ENCODE measurements around the gene ACKR4. TPM values are rescaled to one million over a fixed set of nuclear protein-coding genes. Genes with fewer than 3 reads are reported as not detected.
"Not testable (repeated sequence)": the region's sequence is repeated elsewhere in the genome, so short reads cannot be mapped to it uniquely, and the experiment has no call there.

The ACKR4 gene
- total RNA-seq, 1 donor from 2014 or later, result 0.58 TPM

DNA sequence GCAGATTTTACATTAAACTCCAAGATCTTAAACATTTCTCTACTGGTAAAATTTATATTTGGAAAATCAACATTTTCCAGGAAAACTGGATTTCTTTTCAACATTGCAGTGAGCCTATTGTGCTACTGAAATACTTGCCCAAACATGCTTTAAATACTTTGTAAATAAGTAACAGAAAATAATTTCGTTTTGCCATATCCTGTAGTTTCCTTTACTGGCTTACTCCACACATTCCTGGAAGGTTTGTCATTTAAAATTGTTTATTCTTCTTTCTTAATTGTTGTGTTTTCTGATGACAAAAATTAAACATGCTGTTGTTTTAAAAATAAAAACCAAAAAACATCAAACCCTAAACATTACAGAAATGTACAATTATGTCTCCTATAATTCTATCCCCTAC is 40.5 kb downstream of the ACKR4 start:
- no peak overlapping the region for H3K4me3 Mint-ChIP-seq
- DNase-seq, result no peak
- no peaks in the 10 kb centered on the region for H3K27me3 Mint-ChIP-seq
- H3K36me3 Mint-ChIP-seq (ENCODE audit: low read depth), result peaks cover 36% of the 10 kb centered on the region
- no peaks in the 10 kb centered on the region for H3K9me3 Mint-ChIP-seq
- no peak overlapping the region for H3K27ac Mint-ChIP-seq
- H3K4me1 Mint-ChIP-seq, result no peaks in the 10 kb centered on the region
- intact Hi-C loops (cut with micrococcal nuclease), result no loop called here

GRCh38 chr3:132638706-132639105 is 41.6 kb downstream of the ACKR4 start:
- no peaks in the 10 kb centered on the region for H3K27me3 Mint-ChIP-seq
- H3K36me3 Mint-ChIP-seq (ENCODE audit: low read depth), result peaks cover 30% of the 10 kb centered on the region
- H3K27ac Mint-ChIP-seq, result no peak overlapping the region

DNA sequence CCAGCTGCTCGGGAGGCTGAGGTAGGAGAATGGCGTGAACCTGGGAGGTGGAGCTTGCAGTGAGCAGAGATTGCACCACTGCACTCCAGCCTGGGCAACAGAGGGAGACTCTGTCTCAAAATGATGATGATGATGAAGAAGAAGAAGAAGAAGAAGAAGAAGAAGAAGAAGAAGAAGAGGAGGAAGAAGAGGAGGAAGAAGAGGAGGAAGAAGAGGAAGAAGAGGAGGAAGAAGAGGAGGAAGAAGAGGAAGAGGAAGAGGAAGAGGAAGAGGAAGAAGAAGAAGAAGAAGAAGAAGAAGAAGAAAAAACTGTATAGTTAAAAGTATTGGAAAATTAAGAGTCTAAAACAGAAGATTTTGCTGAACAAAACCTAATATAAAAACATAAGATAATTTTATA is 44.4 kb downstream of the ACKR4 start:
- H3K9me3 Mint-ChIP-seq; intact Hi-C loops (cut with micrococcal nuclease); H3K4me3 Mint-ChIP-seq; H3K27me3 Mint-ChIP-seq; DNase-seq; H3K4me1 Mint-ChIP-seq: not testable (repeated sequence)
- Mint-ChIP-seq H3K27ac (peak overlapping the region; percentile 60), H3K36me3 (ENCODE audit: low read depth) (peaks cover 21% of the 10 kb centered on the region)

More at GRCh38 chr3:132638706-132639105, 41.6 kb downstream of the ACKR4 start:
- Mint-ChIP-seq H3K4me1 (peaks cover 4% of the 10 kb centered on the region), H3K4me3 (no peak overlapping the region), H3K9me3 (no peaks in the 10 kb centered on the region)
- intact Hi-C loops (cut with micrococcal nuclease), result no loop called here
- no peak for DNase-seq

- Mint-ChIP-seq H3K36me3 (ENCODE audit: low read depth) (peaks cover 21% of the 10 kb centered on the region), H3K4me1 (peaks cover 7% of the 10 kb centered on the region), H3K4me3 (no peak overlapping the region), H3K27me3 (no peaks in the 10 kb centered on the region), H3K9me3 (no peaks in the 10 kb centered on the region), H3K27ac (no peak overlapping the region)
- DNase-seq, result no peak
- intact Hi-C loops (cut with micrococcal nuclease), result loop anchor here (1.0 kb wide), 2 partner anchors 106 to 290 kb away; no protein-coding TSS in a partner anchor
These were observed 44.9 kb downstream of the ACKR4 start for GRCh38 chr3:132641837-132642538.

- no peak for DNase-seq
- intact Hi-C loops (cut with micrococcal nuclease), result loop anchor here (1.0 kb wide), 2 partner anchors 106 to 290 kb away; no protein-coding TSS in a partner anchor
- H3K27ac Mint-ChIP-seq, result no peak overlapping the region
- H3K27me3 Mint-ChIP-seq, result no peaks in the 10 kb centered on the region
- H3K4me1 Mint-ChIP-seq, result peaks cover 7% of the 10 kb centered on the region
- peaks cover 19% of the 10 kb centered on the region for H3K36me3 Mint-ChIP-seq (ENCODE audit: low read depth)
- H3K9me3 Mint-ChIP-seq, result no peaks in the 10 kb centered on the region
- H3K4me3 Mint-ChIP-seq, result no peak overlapping the region
These were observed 45.4 kb downstream of the ACKR4 start for GRCh38 chr3:132642539-132642847.

DNA sequence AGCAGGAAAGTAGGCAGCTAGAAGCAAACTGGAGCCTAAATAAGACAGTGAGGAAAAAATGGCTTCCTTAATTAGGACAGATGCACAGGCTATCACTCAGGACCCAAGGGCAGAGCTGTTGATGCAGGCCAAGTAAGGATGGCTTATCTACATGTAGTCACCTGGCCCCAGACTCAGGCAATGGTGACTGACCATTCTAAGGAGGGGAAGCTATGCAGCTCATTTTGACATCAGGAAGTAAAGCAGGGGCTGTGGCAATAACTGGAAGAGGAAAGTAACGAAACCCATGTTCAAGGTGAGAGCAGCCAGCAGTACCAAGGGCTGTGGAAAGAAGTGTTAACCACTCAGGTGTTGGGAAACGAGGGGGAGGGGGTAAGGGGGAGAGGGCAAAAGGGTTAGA is 46.3 kb downstream of the ACKR4 start:
- Mint-ChIP-seq H3K27ac (no peak overlapping the region), H3K4me1 (peaks cover 7% of the 10 kb centered on the region), H3K9me3 (no peaks in the 10 kb centered on the region), H3K4me3 (no peak overlapping the region), H3K27me3 (no peaks in the 10 kb centered on the region), H3K36me3 (ENCODE audit: low read depth) (peaks cover 18% of the 10 kb centered on the region)
- intact Hi-C loops (cut with micrococcal nuclease), result no loop called here
- no peak for DNase-seq

- Mint-ChIP-seq H3K9me3 (no peaks in the 10 kb centered on the region), H3K27ac (no peak overlapping the region)
- intact Hi-C loops (cut with micrococcal nuclease), result no loop called here
These were observed 48.0 kb downstream of the ACKR4 start for GRCh38 chr3:132645058-132645457.

GRCh38 chr3:132650153-132650552 is 53.1 kb downstream of the ACKR4 start:
- no peak for DNase-seq
- intact Hi-C loops (cut with micrococcal nuclease), result loop anchor here (10.0 kb wide), 1 partner anchor 1625 kb away; the partner anchor contains the start of genes ASTE1 and NEK11
- Mint-ChIP-seq H3K4me3 (no peak overlapping the region), H3K27ac (no peak overlapping the region), H3K36me3 (ENCODE audit: low read depth) (peaks cover 2% of the 10 kb centered on the region), H3K9me3 (no peaks in the 10 kb centered on the region), H3K4me1 (peaks cover 2% of the 10 kb centered on the region), H3K27me3 (no peaks in the 10 kb centered on the region)

More at GRCh38 chr3:132645058-132645457, 48.0 kb downstream of the ACKR4 start:
- no peak for DNase-seq
- H3K27me3 Mint-ChIP-seq, result no peaks in the 10 kb centered on the region
- peaks cover 5% of the 10 kb centered on the region for H3K36me3 Mint-ChIP-seq (ENCODE audit: low read depth)
- peaks cover 7% of the 10 kb centered on the region for H3K4me1 Mint-ChIP-seq
- H3K4me3 Mint-ChIP-seq, result no peak overlapping the region

Other genes with a start within 250 kb of the ACKR4 start
- 33.6 and 34.0 TPM in 2 replicates for gene DNAJC13, start 179.8 kb upstream of the ACKR4 start, total RNA-seq
- 12.9 and 18.9 TPM in 2 replicates for gene ACAD11, start 62.5 kb downstream of the ACKR4 start, total RNA-seq
- gene UBA5, start 63.1 kb downstream of the ACKR4 start, total RNA-seq, result 81.9 and 85.1 TPM in 2 replicates
- 13.4 and 16.8 TPM in 2 replicates for gene NPHP3, start 125.1 kb downstream of the ACKR4 start, total RNA-seq